KMS-11 (cell line): ENCODE measurements around the gene ARHGEF39.

Experiments used
- H2AFZ ChIP-seq: fragments of 200-600 bp; sonication (generic); 2 replicates; pipeline ENCODE4 v1.6.1; 2016; ENCODE audit warnings: antibody characterized with exemption, mixed run types, low read depth
- H3K27ac ChIP-seq: fragments of 200-600 bp; sonication (generic); 2 replicates; pipeline ENCODE4 v1.6.1; 2016; ENCODE audit warnings: mild to moderate bottlenecking, mixed run types
- H3K27me3 ChIP-seq: fragments of 200-600 bp; sonication (generic); 2 replicates; pipeline ENCODE4 v1.6.1; 2017; ENCODE audit warnings: mild to moderate bottlenecking, low read depth, mixed run types, moderate library complexity; ENCODE audit not compliant: insufficient read depth
- H3K36me3 ChIP-seq: fragments of 200-600 bp; sonication (generic); 2 replicates; pipeline ENCODE4 v1.6.1; 2017; ENCODE audit warnings: mild to moderate bottlenecking, mixed run types; ENCODE audit not compliant: insufficient read depth
- H3K4me1 ChIP-seq: fragments of 200-600 bp; sonication (generic); 2 replicates; pipeline ENCODE4 v1.6.1; 2016; ENCODE audit warnings: mild to moderate bottlenecking, low read depth, mixed run types; ENCODE audit not compliant: poor library complexity, severe bottlenecking
- H3K4me2 ChIP-seq: fragments of 200-600 bp; sonication (generic); 2 replicates; pipeline ENCODE4 v1.7.0; 2016; ENCODE audit warnings: mild to moderate bottlenecking, mixed run types
- H3K4me3 ChIP-seq: fragments of 200-600 bp; sonication (generic); IDR thresholded peaks from 2 replicates; pipeline ENCODE4 v1.6.1; 2017; ENCODE audit warnings: low read depth, low read length, mixed read lengths; ENCODE audit not compliant: insufficient read depth
- H3K79me2 ChIP-seq: fragments of 200-600 bp; sonication (generic); 2 replicates; pipeline ENCODE4 v1.6.1; 2016; ENCODE audit warnings: low read depth, mixed run types; ENCODE audit not compliant: insufficient read depth
- H3K9ac ChIP-seq: fragments of 200-600 bp; sonication (generic); 2 replicates; pipeline ENCODE4 v1.6.1; 2016; ENCODE audit warnings: mild to moderate bottlenecking, mixed run types
- H4K20me1 ChIP-seq: fragments of 200-600 bp; sonication (generic); 2 replicates; pipeline ENCODE4 v1.6.1; 2016; ENCODE audit warnings: mild to moderate bottlenecking, mixed run types; ENCODE audit not compliant: insufficient read depth
- CTCF ChIP-seq: fragments of 200-600 bp; sonication (generic); conservative IDR thresholded peaks from 2 replicates; pipeline ENCODE4 v1.6.1; 2017; ENCODE audit warnings: low read depth, mild to moderate bottlenecking, antibody characterized with exemption, low read length, moderate library complexity, mixed read lengths

ARHGEF39 gene

DNA sequence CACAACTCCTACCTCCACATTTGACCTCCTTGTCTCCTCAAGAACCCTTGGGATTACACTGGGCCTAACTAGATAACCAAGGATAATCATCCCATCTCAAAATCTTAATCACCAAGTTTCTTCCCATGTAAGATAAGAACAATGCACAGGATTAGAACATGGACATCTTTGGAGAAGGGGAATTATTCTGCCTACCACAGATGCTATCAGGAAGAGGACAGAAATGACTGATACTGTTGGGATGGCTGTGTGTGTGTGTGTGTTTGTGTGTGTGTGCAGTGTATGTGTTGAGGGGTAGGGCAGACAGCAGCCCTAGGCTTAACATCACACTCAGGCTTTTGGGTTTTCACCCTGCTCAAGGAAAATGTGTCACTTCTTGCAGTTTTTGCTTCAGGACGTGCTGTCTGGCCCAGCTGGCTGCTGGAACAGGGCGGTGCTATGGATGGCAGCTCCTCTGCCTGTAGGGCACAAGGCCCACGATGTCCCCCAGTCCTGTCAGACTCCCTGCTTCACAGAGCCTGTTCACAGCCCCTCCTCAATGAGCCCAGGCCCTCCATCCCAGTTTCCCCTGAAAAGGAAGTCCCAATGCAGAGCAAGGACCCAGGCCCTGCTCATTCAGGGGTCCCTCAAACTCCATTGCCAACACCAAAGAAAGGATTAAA is 16.5 kb upstream of the ARHGEF39 start:
- TF ChIP-seq CTCF: no peak
- Histone ChIP-seq H3K27me3 (no peaks in the 10 kb centered on the region), H2AFZ (no peak overlapping the region), H3K27ac (no peak overlapping the region), H4K20me1 (no peaks in the 10 kb centered on the region), H3K4me2 (no peak overlapping the region), H3K4me3 (no peak overlapping the region), H3K4me1 (no peaks in the 10 kb centered on the region), H3K36me3 (no peaks in the 10 kb centered on the region), H3K79me2 (no peaks in the 10 kb centered on the region), H3K9ac (no peak overlapping the region)

GRCh38 chr9:35680331-35681105 is 15.5 kb upstream of the ARHGEF39 start:
- Histone ChIP-seq H3K4me3 (no peak overlapping the region), H3K27me3 (no peaks in the 10 kb centered on the region), H2AFZ (no peak overlapping the region), H3K9ac (no peak overlapping the region), H3K36me3 (no peaks in the 10 kb centered on the region), H3K4me2 (no peak overlapping the region), H3K27ac (no peak overlapping the region), H3K79me2 (no peaks in the 10 kb centered on the region), H4K20me1 (no peaks in the 10 kb centered on the region), H3K4me1 (no peaks in the 10 kb centered on the region)
- TF ChIP-seq CTCF: no peak

DNA sequence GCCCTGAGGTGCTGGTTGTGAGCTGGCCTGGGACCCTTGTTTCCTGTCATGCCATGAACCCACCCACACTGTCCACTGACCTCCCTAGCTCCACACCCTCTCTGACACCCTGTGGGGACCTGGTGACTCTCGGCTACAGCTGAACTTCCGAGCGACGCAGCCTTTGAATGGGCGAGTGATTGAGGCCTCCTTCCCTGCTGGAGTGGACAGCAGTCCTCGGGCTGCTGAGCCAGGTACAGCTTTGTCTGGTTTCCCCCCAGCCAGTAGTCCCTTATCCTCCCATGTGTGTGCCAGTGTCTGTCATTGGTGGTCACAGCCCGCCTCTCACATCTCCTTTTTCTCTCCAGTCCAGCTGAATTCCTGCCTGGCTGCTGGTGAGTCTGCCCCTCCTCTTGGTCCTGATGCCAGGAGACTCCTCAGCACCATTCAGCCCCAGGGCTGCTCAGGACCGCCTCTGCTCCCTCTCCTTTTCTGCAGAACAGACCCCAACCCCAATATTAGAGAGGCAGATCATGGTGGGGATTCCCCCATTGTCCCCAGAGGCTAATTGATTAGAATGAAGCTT is 14.9 kb upstream of the ARHGEF39 start:
- no peak overlapping the region for H2AFZ ChIP-seq
- H3K36me3 ChIP-seq: no peaks in the 10 kb centered on the region
- no peak overlapping the region for H3K9ac ChIP-seq
- H3K79me2 ChIP-seq: no peaks in the 10 kb centered on the region
- H3K27me3 ChIP-seq: no peaks in the 10 kb centered on the region
- H3K27ac ChIP-seq: no peak overlapping the region
- H3K4me2 ChIP-seq: no peak overlapping the region
- no peaks in the 10 kb centered on the region for H4K20me1 ChIP-seq
- H3K4me1 ChIP-seq: no peaks in the 10 kb centered on the region
- no peak for TF ChIP-seq CTCF
- H3K4me3 ChIP-seq: no peak overlapping the region

DNA sequence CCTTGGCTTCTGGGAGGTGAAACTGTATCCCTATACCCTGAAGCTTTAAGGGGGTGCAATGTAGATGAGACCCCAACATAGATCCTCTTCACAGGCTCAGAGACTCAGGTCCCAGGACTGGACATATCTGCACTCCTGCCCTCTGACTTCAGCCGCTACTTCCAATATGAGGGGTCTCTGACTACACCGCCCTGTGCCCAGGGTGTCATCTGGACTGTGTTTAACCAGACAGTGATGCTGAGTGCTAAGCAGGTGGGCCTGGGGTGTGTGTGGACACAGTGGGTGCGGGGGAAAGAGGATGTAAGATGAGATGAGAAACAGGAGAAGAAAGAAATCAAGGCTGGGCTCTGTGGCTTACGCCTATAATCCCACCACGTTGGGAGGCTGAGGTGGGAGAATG is 14.1 kb upstream of the ARHGEF39 start:
- Histone ChIP-seq H3K4me1 (no peaks in the 10 kb centered on the region), H3K4me2 (no peak overlapping the region), H3K4me3 (no peak overlapping the region), H3K27me3 (no peaks in the 10 kb centered on the region), H3K79me2 (no peaks in the 10 kb centered on the region), H3K27ac (no peak overlapping the region), H4K20me1 (no peaks in the 10 kb centered on the region), H3K9ac (no peak overlapping the region), H3K36me3 (no peaks in the 10 kb centered on the region), H2AFZ (no peak overlapping the region)
- no peak for TF ChIP-seq CTCF
